Astrocyte (in vitro differentiated cells and primary cell): ENCODE results near the gene NEDD9. TPM values are rescaled to one million over a fixed set of nuclear protein-coding genes. Genes with fewer than 3 reads are reported as not detected.

Experiments used
- DNase-seq: peaks from one replicate; pipeline ENCODE4 v3.0.0-alpha.2; 2010; ENCODE audit warnings: low read depth
- FAIRE-seq: peaks from 2 replicates; lab custom pipeline; 2011; peaks lifted over from hg19 to GRCh38; lab: Jason Lieb, UNC
- H2AFZ ChIP-seq: 2 replicates; pipeline ENCODE4 v1.6.0; 2012; ENCODE audit warnings: low read depth, low read length, inconsistent platforms
- H3K27ac ChIP-seq: 2 replicates; pipeline ENCODE4 v1.5.1; 2011; ENCODE audit warnings: low read depth, low read length, inconsistent platforms
- H3K27me3 ChIP-seq: 2 replicates; pipeline ENCODE4 v1.6.0; 2011; ENCODE audit warnings: low read length, inconsistent platforms; ENCODE audit not compliant: insufficient read depth
- H3K36me3 ChIP-seq: 2 replicates; pipeline ENCODE4 v1.5.1; 2011; ENCODE audit warnings: low read length, inconsistent platforms; ENCODE audit not compliant: insufficient read depth
- H3K4me1 ChIP-seq: 2 replicates; pipeline ENCODE4 v1.5.1; 2011; ENCODE audit warnings: low read length, inconsistent platforms; ENCODE audit not compliant: insufficient read depth
- H3K4me2 ChIP-seq: 2 replicates; pipeline ENCODE4 v1.6.0; 2012; ENCODE audit warnings: low read length, inconsistent platforms
- H3K4me3 ChIP-seq: 2 replicates; pipeline ENCODE4 v1.5.1; 2011; ENCODE audit warnings: low read depth, mild to moderate bottlenecking, low read length, inconsistent platforms; ENCODE audit not compliant: insufficient read depth
- H3K79me2 ChIP-seq: 2 replicates; pipeline ENCODE4 v1.6.0; 2012; ENCODE audit warnings: mild to moderate bottlenecking, low read length, inconsistent platforms; ENCODE audit not compliant: insufficient read depth
- H3K9ac ChIP-seq: 2 replicates; pipeline ENCODE4 v1.6.0; 2012; ENCODE audit warnings: mild to moderate bottlenecking, low read length, inconsistent platforms
- H3K9me3 ChIP-seq: 2 replicates; pipeline ENCODE4 v1.5.1; 2012; ENCODE audit warnings: low read depth, mild to moderate bottlenecking, low read length, inconsistent platforms; ENCODE audit not compliant: insufficient read depth
- H4K20me1 ChIP-seq: 2 replicates; pipeline ENCODE4 v1.6.0; 2012; ENCODE audit warnings: low read length, inconsistent platforms; ENCODE audit not compliant: insufficient read depth
- H3K27ac Mint-ChIP-seq: one replicate; pipeline ENCODE4 v1.8.0; 2021; ENCODE audit warnings: mild to moderate bottlenecking, mixed read lengths; ENCODE audit not compliant: unreplicated experiment
- H3K27me3 Mint-ChIP-seq: one replicate; pipeline ENCODE4 v1.8.0; 2021; ENCODE audit warnings: low read depth, mixed read lengths; ENCODE audit not compliant: unreplicated experiment
- H3K36me3 Mint-ChIP-seq: one replicate; pipeline ENCODE4 v1.8.0; 2021; ENCODE audit warnings: low read depth, mixed read lengths; ENCODE audit not compliant: unreplicated experiment
- H3K4me1 Mint-ChIP-seq: one replicate; pipeline ENCODE4 v1.8.0; 2021; ENCODE audit warnings: low read depth, mixed read lengths; ENCODE audit not compliant: unreplicated experiment
- H3K4me3 Mint-ChIP-seq: one replicate; pipeline ENCODE4 v1.8.0; 2021; ENCODE audit warnings: mild to moderate bottlenecking, moderate library complexity, mixed read lengths; ENCODE audit not compliant: unreplicated experiment
- H3K9me3 Mint-ChIP-seq: one replicate; pipeline ENCODE4 v1.8.0; 2021; ENCODE audit warnings: mild to moderate bottlenecking, mixed read lengths; ENCODE audit not compliant: unreplicated experiment
- CTCF ChIP-seq: IDR thresholded peaks from 2 replicates; pipeline ENCODE4 v1.5.1; 2011; ENCODE audit warnings: low read depth, mild to moderate bottlenecking, inconsistent platforms, low read length, moderate library complexity; ENCODE audit not compliant: insufficient read depth
- EZH2 ChIP-seq: IDR thresholded peaks from 2 replicates; pipeline ENCODE4 v1.6.1; 2012; ENCODE audit warnings: mild to moderate bottlenecking, low read length, inconsistent platforms; ENCODE audit not compliant: insufficient read depth
- total RNA-seq: library from RNA; stranded (reverse); gene quantifications from 2 replicates; pipeline ENCODE4 v1.2.1, GENCODE V29; 2021

Gene NEDD9
- total RNA-seq, 1 donor from 2014 or later, result 39.6 TPM

GRCh38 chr6:11245381-11246256, 13.2 kb upstream of the NEDD9 start:
- Histone ChIP-seq H3K4me1 (no peaks in the 10 kb centered on the region), H4K20me1 (no peaks in the 10 kb centered on the region), H3K9ac (no peak overlapping the region), H3K4me3 (no peak overlapping the region), H3K79me2 (no peaks in the 10 kb centered on the region), H3K27me3 (no peaks in the 10 kb centered on the region), H3K27ac (no peak overlapping the region), H3K9me3 (peaks cover 2% of the 10 kb centered on the region), H3K4me2 (no peak overlapping the region), H2AFZ (no peak overlapping the region), H3K36me3 (no peaks in the 10 kb centered on the region)
- peaks cover 4% of the 10 kb centered on the region for H3K9me3 Mint-ChIP-seq
- DNase-seq, result no peak
- H3K27ac Mint-ChIP-seq, result no peak overlapping the region
- H3K4me3 Mint-ChIP-seq, result no peak overlapping the region
- H3K27me3 Mint-ChIP-seq, result peaks cover 2% of the 10 kb centered on the region
- FAIRE-seq, result no peak
- H3K4me1 Mint-ChIP-seq, result peaks cover 9% of the 10 kb centered on the region
- TF ChIP-seq EZH2, result no peak
- TF ChIP-seq CTCF, result no peak
- H3K36me3 Mint-ChIP-seq, result no peaks in the 10 kb centered on the region

- H3K27ac ChIP-seq, result no peak overlapping the region
- no peaks in the 10 kb centered on the region for H3K36me3 Mint-ChIP-seq
- peaks cover 2% of the 10 kb centered on the region for H3K9me3 ChIP-seq
- no peak overlapping the region for H3K4me3 ChIP-seq
- no peak overlapping the region for H3K27ac Mint-ChIP-seq
- H3K27me3 ChIP-seq, result no peaks in the 10 kb centered on the region
- no peak for FAIRE-seq
- H3K9me3 Mint-ChIP-seq, result peaks cover 4% of the 10 kb centered on the region
- H3K4me1 ChIP-seq, result no peaks in the 10 kb centered on the region
- TF ChIP-seq EZH2 (no peak), CTCF (no peak)
- no peak overlapping the region for H3K4me3 Mint-ChIP-seq
- H3K27me3 Mint-ChIP-seq, result peaks cover 2% of the 10 kb centered on the region
- DNase-seq, result no peak
- no peak overlapping the region for H2AFZ ChIP-seq
- H3K4me2 ChIP-seq, result no peak overlapping the region
- H3K4me1 Mint-ChIP-seq, result peaks cover 7% of the 10 kb centered on the region
- no peak overlapping the region for H3K9ac ChIP-seq
- no peaks in the 10 kb centered on the region for H3K79me2 ChIP-seq
- H3K36me3 ChIP-seq, result no peaks in the 10 kb centered on the region
- H4K20me1 ChIP-seq, result no peaks in the 10 kb centered on the region
Observed at GRCh38 chr6:11244387-11245126, 12.1 kb upstream of the NEDD9 start.
